Measurements from ENCODE around the gene THBD.

THBD gene

DNA sequence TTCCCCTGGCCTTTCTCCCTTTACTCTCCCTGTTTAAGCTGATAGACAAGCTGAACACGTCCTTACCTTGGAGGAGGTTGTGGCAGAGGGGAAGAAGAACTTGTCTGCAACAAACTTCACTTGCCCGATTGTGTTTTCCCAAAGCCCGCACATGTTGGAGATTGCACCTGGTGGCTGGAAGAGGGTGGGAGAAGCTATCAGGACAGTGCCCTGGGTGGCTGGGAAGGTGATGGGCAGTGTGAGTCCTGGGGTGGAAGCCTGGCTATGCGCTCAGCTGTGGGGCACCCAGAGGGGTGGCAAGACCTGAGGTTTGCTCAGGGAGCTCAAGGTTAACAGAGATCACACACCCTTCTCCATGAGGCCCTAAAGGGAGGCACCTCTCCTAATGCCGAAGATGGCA is 39.4 kb downstream of the THBD start:
- no peak for DNase-seq (ENCODE audit: low spot score)

- no peak for DNase-seq (ENCODE audit: low spot score)
Observed at GRCh38 chr20:23009636-23010035, 39.8 kb downstream of the THBD start.

DNA sequence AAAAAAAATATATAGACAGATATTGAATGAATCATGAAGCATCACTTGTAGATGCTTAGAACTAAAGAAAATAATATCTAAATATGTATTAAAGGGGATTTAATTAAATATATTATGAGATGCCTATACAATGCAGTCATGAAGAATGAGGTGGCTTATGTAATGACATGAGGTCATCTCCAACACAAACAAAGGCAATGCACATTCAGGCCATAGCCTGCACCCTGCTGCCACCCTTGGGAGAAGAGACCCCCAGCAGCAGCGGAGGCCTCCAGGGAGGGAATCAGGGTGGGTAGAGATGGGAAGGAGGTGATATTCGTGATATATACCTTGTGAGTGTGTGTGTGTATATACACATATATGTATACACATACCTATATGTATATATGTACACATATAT is 40.8 kb downstream of the THBD start:
- no peak for DNase-seq (ENCODE audit: low spot score)

- DNase-seq (ENCODE audit: low spot score): no peak
Observed at GRCh38 chr20:23007886-23008655, 41.4 kb downstream of the THBD start.

- DNase-seq (ENCODE audit: low spot score): no peak
Observed at GRCh38 chr20:23007462-23007861, 42.0 kb downstream of the THBD start.

GRCh38 chr20:23005776-23006175 is 43.7 kb downstream of the THBD start:
- DNase-seq (ENCODE audit: low spot score): no peak

DNA sequence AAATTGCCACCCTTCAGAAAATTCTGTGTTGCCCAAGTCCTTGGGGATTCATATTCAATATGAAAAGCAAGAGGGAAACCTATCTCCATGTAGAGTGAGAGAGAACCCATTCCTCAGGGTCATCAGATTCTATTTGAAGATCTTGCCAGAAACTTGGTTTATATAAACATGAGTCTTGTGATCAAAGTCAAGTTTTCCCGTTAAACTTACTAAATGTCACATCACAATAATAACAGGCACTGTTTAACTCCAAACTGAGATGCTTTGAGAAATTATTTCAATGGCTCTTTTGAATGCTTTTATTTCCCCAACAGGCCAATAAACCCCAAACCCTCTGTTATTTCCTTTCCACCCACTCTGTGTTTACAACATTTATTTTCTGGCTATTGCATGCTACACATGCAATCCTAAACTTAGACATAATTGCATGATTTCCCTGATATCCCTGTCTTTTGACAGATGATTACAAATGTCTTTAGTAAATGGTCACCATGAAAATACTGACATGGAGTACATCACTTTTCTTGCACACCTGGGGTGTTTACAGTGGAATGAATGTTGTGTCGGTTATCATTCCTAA is 45.5 kb downstream of the THBD start:
- no peak for DNase-seq (ENCODE audit: low spot score)

DNA sequence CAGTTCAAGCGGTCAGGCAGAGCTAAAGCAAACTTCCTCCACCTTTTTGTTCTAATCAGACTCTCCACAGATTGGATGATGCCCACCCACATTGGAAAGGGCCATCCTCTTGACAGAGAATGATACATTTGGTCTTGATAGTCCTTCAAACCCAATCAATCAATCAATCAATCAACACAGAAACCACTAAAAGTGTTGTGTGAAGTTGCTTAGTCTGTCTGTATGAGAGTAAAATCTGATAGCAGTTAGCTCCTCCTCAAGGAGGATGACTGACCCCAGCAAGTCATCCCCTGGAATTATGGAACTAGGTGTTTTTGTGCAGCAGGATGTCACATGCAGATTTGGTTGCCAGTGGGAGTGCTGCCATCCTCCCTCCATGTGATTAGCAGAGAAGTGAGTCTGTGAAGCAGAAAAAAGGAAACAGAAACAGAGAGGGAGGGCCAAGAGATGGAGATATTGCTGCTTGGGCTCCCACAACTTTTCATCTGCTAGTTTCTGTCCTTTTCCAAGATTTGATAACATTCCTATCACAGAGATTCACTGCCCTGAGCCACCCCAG is 46.3 kb downstream of the THBD start:
- DNase-seq (ENCODE audit: low spot score): no peak

DNA sequence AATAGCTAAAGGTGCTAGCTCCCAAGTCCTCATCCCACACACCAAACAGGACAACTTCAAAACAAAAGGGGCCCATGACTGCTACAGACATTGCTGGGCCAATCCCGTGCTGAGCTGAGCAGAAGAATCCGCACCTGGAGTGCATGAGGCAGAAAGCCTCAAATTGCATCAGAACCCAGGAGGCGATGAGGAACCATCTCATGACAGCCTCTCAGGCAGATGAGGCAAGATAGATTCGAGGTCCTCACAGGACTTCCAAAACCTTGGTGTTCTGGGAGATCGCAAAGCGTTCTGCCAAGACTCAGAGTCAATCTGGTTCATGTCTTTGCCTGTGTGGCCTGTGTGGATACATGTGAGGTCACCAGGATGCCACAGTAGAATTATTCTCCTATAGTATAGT is 47.2 kb downstream of the THBD start:
- DNase-seq (ENCODE audit: low spot score): no peak

DNA sequence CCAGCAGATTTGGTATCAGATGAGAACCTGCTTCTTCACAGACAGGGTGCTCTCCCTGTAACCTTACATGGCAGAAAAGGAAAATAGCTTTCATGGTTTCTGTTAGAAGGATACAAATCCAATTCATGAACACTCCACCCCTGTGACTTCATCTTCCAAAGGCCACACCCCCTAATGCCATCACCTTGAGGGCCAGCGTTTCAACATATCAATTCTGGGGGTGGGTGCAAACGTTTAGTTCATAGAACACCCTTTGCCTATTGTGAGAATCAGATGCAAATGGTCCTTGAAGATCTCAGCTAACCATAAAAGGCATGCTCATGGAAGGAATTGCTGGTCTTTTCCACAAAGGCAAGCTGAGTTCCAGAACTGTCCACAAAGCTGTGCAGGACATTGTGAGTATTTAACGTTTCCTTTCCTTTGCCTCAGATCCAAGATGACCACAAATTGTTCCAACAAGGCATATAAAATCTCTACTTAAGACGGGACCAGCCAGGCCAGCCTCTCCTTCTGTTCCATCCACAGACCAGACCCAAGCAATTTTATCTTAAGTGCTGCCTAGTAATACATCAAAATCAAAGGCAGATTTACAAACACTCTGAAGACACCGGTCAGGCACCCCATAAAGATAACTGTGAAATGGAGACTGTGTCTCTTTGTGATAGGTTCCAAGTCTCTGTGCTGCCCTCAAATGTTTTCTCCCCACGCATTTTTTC is 49.1 kb downstream of the THBD start:
- DNase-seq (ENCODE audit: low spot score): no peak

DNA sequence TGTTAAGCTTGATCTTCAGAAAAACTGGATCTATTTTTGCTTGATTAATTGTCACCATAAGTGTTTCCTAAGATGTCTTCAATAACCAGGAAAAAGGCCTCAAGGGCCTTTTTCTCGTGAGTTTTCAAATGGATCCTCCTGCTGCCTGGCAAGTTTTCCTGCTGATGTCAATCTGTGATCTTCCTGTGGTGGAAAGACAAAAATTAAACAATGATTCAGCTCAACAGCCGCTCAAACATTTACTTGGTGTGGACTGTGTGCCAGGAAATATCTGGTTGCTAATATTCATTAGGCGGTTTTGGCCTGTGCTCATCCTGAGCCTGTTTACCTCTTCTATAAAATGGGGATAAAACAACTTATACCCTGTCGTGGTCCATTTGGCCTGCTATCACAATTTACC is 49.7 kb downstream of the THBD start:
- DNase-seq (ENCODE audit: low spot score): no peak

GRCh38 chr20:22998476-22998875 is 51.0 kb downstream of the THBD start:
- DNase-seq (ENCODE audit: low spot score): no peak

GRCh38 chr20:22995923-22996322 is 53.5 kb downstream of the THBD start:
- no peak for DNase-seq (ENCODE audit: low spot score)
